ENCODE measurements around the gene ANKRD33B. TPM values are rescaled to one million over a fixed set of nuclear protein-coding genes. Genes with fewer than 3 reads are reported as not detected.
A peak's percentile ranks its signal among the peaks of the same experiment; 100 is the strongest.
"Not testable (repeated sequence)": the region's sequence is repeated elsewhere in the genome, so short reads cannot be mapped to it uniquely, and the experiment has no call there.

Gene ANKRD33B
- total and polyA plus RNA-seq, 5 donors = 1.3 to 2.7 (median 2.3) TPM

- ATAC-seq = no peak
- H3K27ac ChIP-seq (ENCODE audit: low read length) = no peak overlapping the region
- WGBS = 87% methylated on average over 11 of the region's 11 CpGs
- no peak for DNase-seq
- no peak overlapping the region for H3K4me3 ChIP-seq (ENCODE audit: low read length)
- peaks cover 2% of the 10 kb centered on the region for H3K4me1 ChIP-seq (ENCODE audit: control insufficient read depth, insufficient read depth, low read length)
- no peaks in the 10 kb centered on the region for H3K9me3 ChIP-seq (ENCODE audit: control insufficient read depth, low read length)
- H3K27me3 ChIP-seq (ENCODE audit: control insufficient read depth, insufficient read depth) = no peaks in the 10 kb centered on the region
- intact Hi-C loops (cut with DNase I) = loop anchor here in 2 of 4 donors (10.0 kb wide), 1 partner anchor 59 kb away; the partner anchor contains the start of gene ANKRD33B (in 2 of the 2)
These were observed 60.3 kb downstream of the ANKRD33B start for GRCh38 chr5:10624206-10624605.

GRCh38 chr5:10624679-10625078, 60.8 kb downstream of the ANKRD33B start:
- no peak overlapping the region for H3K27ac ChIP-seq (ENCODE audit: low read length)
- intact Hi-C loops (cut with DNase I) = loop anchor here (5.0 to 10.0 kb wide), 2 partner anchors 60 to 172 kb away; partner anchors contain the start of gene ANKRD33B (in 2 of the 4)

GRCh38 chr5:10625700-10626472, 62.0 kb downstream of the ANKRD33B start:
- Histone ChIP-seq H3K9me3 (ENCODE audit: control insufficient read depth, low read length) (no peaks in the 10 kb centered on the region), H3K4me3 (ENCODE audit: low read length) (no peak overlapping the region), H3K27me3 (ENCODE audit: control insufficient read depth, insufficient read depth) (no peaks in the 10 kb centered on the region), H3K4me1 (ENCODE audit: control insufficient read depth, insufficient read depth, low read length) (peaks cover 2% of the 10 kb centered on the region), H3K27ac (ENCODE audit: low read length) (peak overlapping the region; percentile 22)
- ATAC-seq (no peak), DNase-seq (no peak)
- intact Hi-C loops (cut with DNase I) = loop anchor here (5.0 to 10.0 kb wide), 2 partner anchors 61 to 174 kb away; partner anchors contain the start of gene ANKRD33B (in 2 of the 4)
- WGBS = 80% methylated on average over 15 of the region's 15 CpGs

More at GRCh38 chr5:10624679-10625078, 60.8 kb downstream of the ANKRD33B start:
- Histone ChIP-seq H3K4me3 (ENCODE audit: low read length) (no peak overlapping the region), H3K27me3 (ENCODE audit: control insufficient read depth, insufficient read depth) (no peaks in the 10 kb centered on the region), H3K9me3 (ENCODE audit: control insufficient read depth, low read length) (no peaks in the 10 kb centered on the region), H3K4me1 (ENCODE audit: control insufficient read depth, insufficient read depth, low read length) (peaks cover 2% of the 10 kb centered on the region)
- DNase-seq = no peak
- no peak for ATAC-seq
- 96% methylated on average over 6 of the region's 6 CpGs for WGBS

DNA sequence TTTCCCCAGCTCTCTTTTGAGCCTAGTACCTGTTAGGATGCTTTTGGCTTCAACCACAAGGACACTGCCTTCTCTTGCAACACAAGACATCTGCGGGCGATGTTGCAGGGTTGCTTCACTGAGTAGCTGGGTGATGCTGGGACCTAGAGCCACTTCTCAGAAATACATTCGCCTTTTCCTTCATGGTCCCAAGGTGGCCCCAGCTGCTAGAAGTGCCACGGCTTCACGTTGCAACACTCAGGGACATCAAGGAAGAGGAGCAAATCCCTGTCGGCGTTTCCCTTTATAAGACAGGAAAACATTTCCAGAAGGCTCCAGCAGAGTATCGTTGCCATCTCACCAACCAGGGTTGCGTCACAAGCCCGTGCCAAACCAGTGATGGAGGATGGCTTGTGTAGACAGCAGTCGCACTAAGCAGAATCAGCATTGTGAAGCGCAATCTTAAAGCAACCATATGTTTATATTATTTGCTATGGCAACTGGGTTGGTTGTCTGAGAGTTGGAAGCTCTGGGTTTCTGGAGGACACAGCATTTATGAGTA, 62.7 kb downstream of the ANKRD33B start:
- Histone ChIP-seq H3K9me3 (ENCODE audit: control insufficient read depth, low read length) (no peaks in the 10 kb centered on the region), H3K4me3 (ENCODE audit: low read length) (no peak overlapping the region), H3K27ac (ENCODE audit: low read length) (peak overlapping the region; percentile 37), H3K27me3 (ENCODE audit: control insufficient read depth, insufficient read depth) (no peaks in the 10 kb centered on the region), H3K4me1 (ENCODE audit: control insufficient read depth, insufficient read depth, low read length) (peaks cover 2% of the 10 kb centered on the region)
- no peak for DNase-seq
- WGBS = 61% methylated on average over 12 of the region's 12 CpGs
- no peak for ATAC-seq
- intact Hi-C loops (cut with DNase I) = loop anchor here (5.0 to 10.0 kb wide), 2 partner anchors 62 to 174 kb away; partner anchors contain the start of gene ANKRD33B (in 2 of the 4)

GRCh38 chr5:10627160-10627701, 63.4 kb downstream of the ANKRD33B start:
- DNase-seq = no peak
- peak overlapping the region; percentile 1 for H3K4me3 ChIP-seq (ENCODE audit: low read length)
- 10% methylated on average over 12 of the region's 12 CpGs for WGBS
- H3K27me3 ChIP-seq (ENCODE audit: control insufficient read depth, insufficient read depth) = no peaks in the 10 kb centered on the region
- ATAC-seq = peak; percentile 2 to 22
- H3K4me1 ChIP-seq (ENCODE audit: control insufficient read depth, insufficient read depth, low read length) = peaks cover 2% of the 10 kb centered on the region
- H3K9me3 ChIP-seq (ENCODE audit: control insufficient read depth, low read length) = no peaks in the 10 kb centered on the region
- intact Hi-C loops (cut with DNase I) = loop anchor here (5.0 to 10.0 kb wide), 2 partner anchors 62 to 175 kb away; partner anchors contain the start of gene ANKRD33B (in 2 of the 4)
- peak overlapping the region; percentile 39 for H3K27ac ChIP-seq (ENCODE audit: low read length)

DNA sequence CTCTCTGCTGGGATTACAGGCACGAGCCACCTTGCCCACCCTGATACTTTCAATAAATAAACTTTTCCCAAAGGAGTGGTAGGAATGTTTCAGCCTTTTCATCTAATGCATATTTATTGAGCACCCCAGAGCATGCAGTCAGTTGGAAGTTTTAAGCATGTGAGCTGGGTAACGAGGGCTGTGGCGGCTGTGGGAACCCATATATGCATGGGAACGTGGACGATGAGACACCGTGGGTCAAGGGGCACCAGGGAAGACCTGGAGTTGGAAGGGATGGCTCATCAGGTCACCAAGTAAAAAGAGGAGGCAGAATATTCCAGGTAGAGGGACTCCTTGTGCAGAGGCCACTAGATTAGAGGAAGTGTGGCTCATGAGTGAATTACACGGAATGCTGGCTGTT, 64.7 kb downstream of the ANKRD33B start:
- 90% methylated on average over 7 of the region's 7 CpGs for WGBS
- H3K27me3 ChIP-seq (ENCODE audit: control insufficient read depth, insufficient read depth) = no peaks in the 10 kb centered on the region
- intact Hi-C loops (cut with DNase I) = loop anchor here (2.0 to 10.0 kb wide), 4 partner anchors 64 to 176 kb away; partner anchors contain the start of gene ANKRD33B (in 2 of the 4)
- no peak for DNase-seq
- H3K27ac ChIP-seq (ENCODE audit: low read length) = no peak overlapping the region
- H3K4me3 ChIP-seq (ENCODE audit: low read length) = no peak overlapping the region
- ATAC-seq = no peak
- peaks cover 2% of the 10 kb centered on the region for H3K4me1 ChIP-seq (ENCODE audit: control insufficient read depth, insufficient read depth, low read length)
- no peaks in the 10 kb centered on the region for H3K9me3 ChIP-seq (ENCODE audit: control insufficient read depth, low read length)

DNA sequence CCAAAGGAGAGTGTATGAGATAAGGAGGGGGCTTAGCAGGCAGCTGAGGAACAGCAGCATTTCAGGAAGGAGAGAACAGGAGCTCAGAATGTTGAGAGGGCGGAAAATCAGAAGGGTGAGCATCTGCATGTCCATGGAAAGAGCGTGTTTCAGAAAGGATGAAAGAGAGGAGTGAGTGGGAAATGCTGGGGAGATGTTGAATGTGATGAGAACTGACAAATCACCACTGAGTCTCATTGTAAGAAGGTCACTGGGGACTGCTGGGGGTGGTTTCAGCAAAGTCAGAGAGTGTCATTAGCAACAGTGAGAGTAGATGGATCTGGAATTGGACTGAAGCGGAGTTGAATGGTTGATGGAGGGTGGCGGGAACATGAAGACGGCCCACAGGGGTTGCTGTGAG, 65.8 kb downstream of the ANKRD33B start:
- DNase-seq (no peak), ATAC-seq (no peak)
- no peaks in the 10 kb centered on the region for H3K9me3 ChIP-seq (ENCODE audit: control insufficient read depth, low read length)
- no peak overlapping the region for H3K27ac ChIP-seq (ENCODE audit: low read length)
- WGBS = 98% methylated on average over 5 of the region's 5 CpGs
- H3K4me1 ChIP-seq (ENCODE audit: control insufficient read depth, insufficient read depth, low read length) = peaks cover 2% of the 10 kb centered on the region
- no peaks in the 10 kb centered on the region for H3K27me3 ChIP-seq (ENCODE audit: control insufficient read depth, insufficient read depth)
- intact Hi-C loops (cut with DNase I) = loop anchor here (2.0 to 10.0 kb wide), 4 partner anchors 65 to 177 kb away; partner anchors contain the start of gene ANKRD33B (in 2 of the 4)
- no peak overlapping the region for H3K4me3 ChIP-seq (ENCODE audit: low read length)

GRCh38 chr5:10630126-10630525, 66.3 kb downstream of the ANKRD33B start:
- H3K27me3 ChIP-seq (ENCODE audit: control insufficient read depth, insufficient read depth) = no peaks in the 10 kb centered on the region
- no peak overlapping the region for H3K4me3 ChIP-seq (ENCODE audit: low read length)
- H3K27ac ChIP-seq (ENCODE audit: low read length) = no peak overlapping the region
- intact Hi-C loops (cut with DNase I) = no loop called here
- ATAC-seq = no peak
- DNase-seq = no peak
- H3K4me1 ChIP-seq (ENCODE audit: control insufficient read depth, insufficient read depth, low read length) = peaks cover 2% of the 10 kb centered on the region
- no peaks in the 10 kb centered on the region for H3K9me3 ChIP-seq (ENCODE audit: control insufficient read depth, low read length)
- 94% methylated on average over 5 of the region's 5 CpGs for WGBS

- H3K27me3 ChIP-seq (ENCODE audit: control insufficient read depth, insufficient read depth); DNase-seq; H3K27ac ChIP-seq (ENCODE audit: low read length); H3K9me3 ChIP-seq (ENCODE audit: control insufficient read depth, low read length); ATAC-seq; H3K4me1 ChIP-seq (ENCODE audit: control insufficient read depth, insufficient read depth, low read length); intact Hi-C loops (cut with DNase I); H3K4me3 ChIP-seq (ENCODE audit: low read length): not testable (repeated sequence)
- WGBS = 96% methylated on average over 4 of the region's 4 CpGs
These were observed 66.9 kb downstream of the ANKRD33B start for GRCh38 chr5:10630744-10631143.

DNA sequence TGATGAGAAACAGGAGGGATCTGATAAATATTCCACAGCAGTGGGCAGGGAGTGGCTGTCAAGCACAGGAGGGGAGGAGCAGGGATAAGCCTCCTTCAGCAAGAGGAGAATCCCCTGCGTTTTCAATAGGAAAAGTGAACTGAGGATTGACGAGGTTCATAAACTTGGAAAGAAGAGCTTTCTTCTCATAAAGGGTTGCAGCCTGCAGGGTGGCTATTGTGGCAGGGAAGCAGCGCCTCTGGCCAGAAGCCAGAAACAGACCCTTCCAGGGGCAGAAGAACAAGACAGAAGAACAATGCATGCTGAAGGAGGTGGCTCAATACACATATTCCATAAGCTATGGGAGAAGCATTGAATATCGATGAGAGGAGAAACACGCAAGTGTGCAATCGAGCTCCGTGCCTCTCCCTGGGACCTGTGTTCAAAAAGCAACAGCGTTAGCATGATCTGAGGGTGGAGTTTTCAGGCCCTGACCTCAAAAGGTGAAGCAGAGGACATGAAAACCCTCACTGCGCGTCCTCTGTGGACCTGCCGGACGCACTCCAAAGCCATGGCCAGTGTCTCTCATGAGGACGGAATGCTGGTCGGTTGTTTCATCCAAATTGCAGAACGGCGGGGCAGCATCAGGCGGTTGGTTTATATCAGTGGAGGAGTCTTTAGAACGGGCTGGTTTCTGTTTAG, 67.6 kb downstream of the ANKRD33B start:
- Histone ChIP-seq H3K9me3 (ENCODE audit: control insufficient read depth, low read length) (no peaks in the 10 kb centered on the region), H3K27ac (ENCODE audit: low read length) (no peak overlapping the region), H3K4me1 (ENCODE audit: control insufficient read depth, insufficient read depth, low read length) (peaks cover 2% of the 10 kb centered on the region), H3K27me3 (ENCODE audit: control insufficient read depth, insufficient read depth) (no peaks in the 10 kb centered on the region), H3K4me3 (ENCODE audit: low read length) (no peak overlapping the region)
- ATAC-seq (no peak), DNase-seq (no peak)
- intact Hi-C loops (cut with DNase I) = no loop called here
- 89% methylated on average over 18 of the region's 18 CpGs for WGBS
